B cell (primary cell): ENCODE results near the gene PVALEF. TPM values are rescaled to one million over a fixed set of nuclear protein-coding genes. Genes with fewer than 3 reads are reported as not detected.

Source experiments
- ATAC-seq: fragments of 200-7000 bp; cut with Tn5 transposase; one replicate; pipeline ENCODE4 v1.10.0; 2021; ENCODE audit warnings: low read depth, mild to moderate bottlenecking, moderate number of reproducible peaks, moderate library complexity
- CTCF ChIA-PET: fragments of 350-600 bp; sonication (Branson Sonifier 250); formaldehyde crosslinking; loops from one replicate; lab custom pipeline; 2021; ENCODE audit warnings: antibody characterized with exemption, inconsistent platforms; lab: Charles Lee
- POLR2A ChIA-PET: fragments of 350-600 bp; sonication (Branson Sonifier 250); formaldehyde crosslinking; loops from one replicate; lab custom pipeline; 2021; ENCODE audit warnings: antibody characterized with exemption; lab: Charles Lee
- DNase-seq: peaks from one replicate; pipeline ENCODE4 v3.0.0; 2013
- H2AFZ ChIP-seq: 2 replicates; pipeline ENCODE4 v1.6.1; 2012; ENCODE audit warnings: mild to moderate bottlenecking, low read depth, low read length; ENCODE audit not compliant: insufficient read depth, poor library complexity, severe bottlenecking
- H3K27ac ChIP-seq, 2 donors: 1 replicate in 1 of 2; 2 replicates in 1 of 2; pipeline ENCODE4 v1.5.1; 2012 to 2013; ENCODE audit warnings: low read length in 2 of 2, mild to moderate bottlenecking in 2 of 2, moderate library complexity in 1 of 2
- H3K27me3 ChIP-seq, 4 experiments: fragments of 200-600 bp in 1 of 4; sonication (generic) in 1 of 4; replicated peaks in 1 of 4; 1 replicate in 2 of 4; 2 replicates in 2 of 4; pipeline versions ENCODE4 v1.6.1 to v1.7.0; 2013 to 2016; ENCODE audit warnings: low read length in 3 of 4, mild to moderate bottlenecking in 2 of 4, mixed read lengths in 1 of 4, moderate library complexity in 1 of 4; ENCODE audit not compliant: insufficient read depth in 4 of 4, control insufficient read depth in 3 of 4; ENCODE audit errors: control extremely low read depth in 1 of 4
- H3K36me3 ChIP-seq, 2 experiments: replicated peaks in 1 of 2; 1 replicate in 1 of 2; 2 replicates in 1 of 2; pipeline versions ENCODE4 v1.6.1 to v1.7.1; 2013; ENCODE audit warnings: low read length in 1 of 2; ENCODE audit not compliant: insufficient read depth in 2 of 2, control insufficient read depth in 1 of 2; ENCODE audit errors: control extremely low read depth in 1 of 2, extremely low read depth in 1 of 2
- H3K4me1 ChIP-seq, 2 donors: fragments of 200-600 bp in 1 of 2; sonication (generic) in 1 of 2; 1 replicate in 1 of 2; 2 replicates in 1 of 2; pipeline versions ENCODE4 v1.5.1 to v1.6.1; 2013 to 2017; ENCODE audit warnings: low read length in 2 of 2; ENCODE audit not compliant: control insufficient read depth in 2 of 2, insufficient read depth in 2 of 2
- H3K4me2 ChIP-seq: replicated peaks from 2 replicates; pipeline ENCODE3; 2012; ENCODE audit warnings: mild to moderate bottlenecking, low read depth, low read length; ENCODE audit not compliant: poor library complexity, severe bottlenecking
- H3K4me3 ChIP-seq, 5 experiments: fragments of 200-600 bp in 1 of 5; sonication (generic) in 1 of 5; 1 replicate in 3 of 5; 2 replicates in 2 of 5; pipeline versions ENCODE4 v1.5.1 to v1.7.0; 2011 to 2016; ENCODE audit warnings: low read length in 4 of 5, mild to moderate bottlenecking in 4 of 5, low read depth in 2 of 5, control low read depth in 1 of 5, moderate library complexity in 1 of 5; ENCODE audit not compliant: insufficient read depth in 1 of 5; ENCODE audit errors: control extremely low read depth in 1 of 5, extremely low read depth in 1 of 5
- H3K79me2 ChIP-seq: fragments of 200-600 bp; sonication (generic); one replicate; pipeline ENCODE4 v1.6.0; 2016; ENCODE audit warnings: low read length; ENCODE audit not compliant: control insufficient read depth, insufficient read depth
- H3K9ac ChIP-seq: fragments of 200-600 bp; sonication (generic); 2 replicates; pipeline ENCODE4 v1.6.1; 2017; ENCODE audit warnings: mild to moderate bottlenecking, low read length, moderate library complexity
- H3K9me3 ChIP-seq, 3 donors: one replicate each; pipeline versions ENCODE4 v1.6.1 to v1.7.1; 2013; ENCODE audit warnings: low read length in 2 of 3; ENCODE audit not compliant: control insufficient read depth in 2 of 3, insufficient read depth in 1 of 3; ENCODE audit errors: control extremely low read depth in 1 of 3
- H4K20me1 ChIP-seq: 2 replicates; pipeline ENCODE4 v1.6.0; 2012; ENCODE audit warnings: mild to moderate bottlenecking, low read length; ENCODE audit not compliant: insufficient read depth, control insufficient read depth, poor library complexity, severe bottlenecking
- H3K27ac Mint-ChIP-seq: one replicate; pipeline ENCODE4 v1.8.0; 2021; ENCODE audit warnings: mixed read lengths
- H3K27me3 Mint-ChIP-seq: one replicate; pipeline ENCODE4 v1.8.0; 2021; ENCODE audit warnings: mixed read lengths
- H3K4me1 Mint-ChIP-seq: one replicate; pipeline ENCODE4 v1.8.0; 2021; ENCODE audit warnings: mixed read lengths
- H3K4me3 Mint-ChIP-seq: one replicate; pipeline ENCODE4 v1.8.0; 2021; ENCODE audit warnings: mixed read lengths
- H3K9me3 Mint-ChIP-seq: one replicate; pipeline ENCODE4 v1.8.0; 2022; ENCODE audit warnings: mixed read lengths; ENCODE audit not compliant: insufficient read depth
- EZH2 ChIP-seq: IDR thresholded peaks from 2 replicates; pipeline ENCODE4 v1.6.1; 2012; ENCODE audit warnings: borderline replicate concordance, low read depth, mild to moderate bottlenecking, moderate library complexity, low read length; ENCODE audit not compliant: insufficient read depth, poor library complexity, severe bottlenecking
- WGBS: methylation state at CpG from one replicate; pipeline ENCODE4 v1.1.5; 2013; ENCODE audit warnings: missing lambda C conversion rate; ENCODE audit not compliant: insufficient coverage; 5-methylcytosine and 5-hydroxymethylcytosine counted together
- intact Hi-C: fragments of 100-400 bp; cut with micrococcal nuclease; formaldehyde crosslinking; loops from one replicate; pipeline ENCODE4 v1.10.0; 2022
- polyA plus RNA-seq: library from polyadenylated mRNA; depleted of rRNA; stranded (reverse); fragments of >200 nt; gene quantifications from 2 replicates; pipeline ENCODE4 v1.2.3, GENCODE V29; 2012
- total RNA-seq, 2 donors: library from RNA; stranded (reverse); fragments of 120-200 nt in 1 of 2; gene quantifications; 1 replicate in 1 of 2; 2 replicates in 1 of 2; pipeline versions ENCODE4 v1.2.3 to v1.2.4, GENCODE V29; 2013 to 2022
- TF ChIP-seq, protein P1 (sequence below): fragments of 200-600 bp; IDR thresholded peaks from one replicate; pipeline ENCODE4 v1.8.0; 2022; ENCODE audit warnings: antibody characterized with exemption, mild to moderate bottlenecking

PVALEF gene
- total and polyA plus RNA-seq, 2 donors (not counting 1 experiment from before 2014, with no cell fraction given) = not detected

- Histone ChIP-seq H3K9ac (no peak overlapping the region), H3K4me2 (no peak overlapping the region), H2AFZ (no peak overlapping the region), H3K36me3 (no peaks in the 10 kb centered on the region), H3K4me3 (no peak overlapping the region), H3K4me1 (peaks cover 0 to 4% of the 10 kb centered on the region in 2 donors), H3K9me3 (peaks cover 0 to 5% (median 0%) of the 10 kb centered on the region in 3 donors), H3K27me3 (no peaks in the 10 kb centered on the region), H3K27ac (no peak overlapping the region), H4K20me1 (no peaks in the 10 kb centered on the region), H3K79me2 (no peaks in the 10 kb centered on the region)
- ChIA-PET CTCF (interaction anchor here (1.7 kb wide), 1 partner anchor 19 kb away, joined by 3 read pairs; no protein-coding TSS in a partner anchor), POLR2A (no interaction called here)
- ATAC-seq (no peak), DNase-seq (no peak)
- WGBS = over 99% methylated on average over 18 of the region's 18 CpGs
- Mint-ChIP-seq H3K27ac (no peak overlapping the region), H3K9me3 (no peaks in the 10 kb centered on the region), H3K4me1 (no peaks in the 10 kb centered on the region), H3K27me3 (no peaks in the 10 kb centered on the region), H3K4me3 (no peak overlapping the region)
- intact Hi-C loops = no loop called here
- TF ChIP-seq, protein P1, sequence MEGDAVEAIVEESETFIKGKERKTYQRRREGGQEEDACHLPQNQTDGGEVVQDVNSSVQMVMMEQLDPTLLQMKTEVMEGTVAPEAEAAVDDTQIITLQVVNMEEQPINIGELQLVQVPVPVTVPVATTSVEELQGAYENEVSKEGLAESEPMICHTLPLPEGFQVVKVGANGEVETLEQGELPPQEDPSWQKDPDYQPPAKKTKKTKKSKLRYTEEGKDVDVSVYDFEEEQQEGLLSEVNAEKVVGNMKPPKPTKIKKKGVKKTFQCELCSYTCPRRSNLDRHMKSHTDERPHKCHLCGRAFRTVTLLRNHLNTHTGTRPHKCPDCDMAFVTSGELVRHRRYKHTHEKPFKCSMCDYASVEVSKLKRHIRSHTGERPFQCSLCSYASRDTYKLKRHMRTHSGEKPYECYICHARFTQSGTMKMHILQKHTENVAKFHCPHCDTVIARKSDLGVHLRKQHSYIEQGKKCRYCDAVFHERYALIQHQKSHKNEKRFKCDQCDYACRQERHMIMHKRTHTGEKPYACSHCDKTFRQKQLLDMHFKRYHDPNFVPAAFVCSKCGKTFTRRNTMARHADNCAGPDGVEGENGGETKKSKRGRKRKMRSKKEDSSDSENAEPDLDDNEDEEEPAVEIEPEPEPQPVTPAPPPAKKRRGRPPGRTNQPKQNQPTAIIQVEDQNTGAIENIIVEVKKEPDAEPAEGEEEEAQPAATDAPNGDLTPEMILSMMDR = no peak
- no peak for TF ChIP-seq EZH2
These were observed 40.9 kb upstream of the PVALEF start for GRCh38 chr17:81124377-81124776.

- ChIA-PET POLR2A (no interaction called here), CTCF (interaction anchor here (1.7 kb wide), 1 partner anchor 17 kb away, joined by 3 read pairs; no protein-coding TSS in a partner anchor)
- no peaks in the 10 kb centered on the region for H3K79me2 ChIP-seq
- no peaks in the 10 kb centered on the region for H3K9me3 ChIP-seq
- H2AFZ ChIP-seq = no peak overlapping the region
- no peak overlapping the region for H3K27ac ChIP-seq
- no peaks in the 10 kb centered on the region for H4K20me1 ChIP-seq
- Mint-ChIP-seq H3K4me3 (no peak overlapping the region), H3K27me3 (no peaks in the 10 kb centered on the region), H3K27ac (no peak overlapping the region), H3K9me3 (no peaks in the 10 kb centered on the region), H3K4me1 (no peaks in the 10 kb centered on the region)
- no peaks in the 10 kb centered on the region for H3K27me3 ChIP-seq
- intact Hi-C loops = no loop called here
- ATAC-seq (no peak), DNase-seq (no peak)
- H3K4me3 ChIP-seq = no peak overlapping the region
- no peak overlapping the region for H3K9ac ChIP-seq
- TF ChIP-seq EZH2 = no peak
- TF ChIP-seq, protein P1 = no peak
- H3K4me2 ChIP-seq = no peak overlapping the region
- H3K36me3 ChIP-seq = no peaks in the 10 kb centered on the region
- whole genome bisulfite sequencing = 94% methylated on average over 11 of the region's 14 CpGs
- no peaks in the 10 kb centered on the region for H3K4me1 ChIP-seq
These were observed 39.7 kb upstream of the PVALEF start for GRCh38 chr17:81125573-81126081.
